Subcutaneous adipose tissue (tissue), 4 donors: ENCODE results near the gene KCNK2. TPM values are rescaled to one million over a fixed set of nuclear protein-coding genes. Genes with fewer than 3 reads are reported as not detected.

ENCODE experiments used
- CTCF ChIP-seq: fragments of 450-650 bp; IDR thresholded peaks from one replicate; pipeline ENCODE4 v1.5.1; 2016; ENCODE audit warnings: low read depth, mild to moderate bottlenecking, control low read depth, antibody characterized with exemption, moderate library complexity
- total RNA-seq, 4 donors: library from RNA; depleted of rRNA; stranded (reverse); fragments of >200 nt; gene quantifications; one replicate each; pipeline ENCODE4 v1.1.0, GENCODE V29; 2016

Gene KCNK2
- total RNA-seq, 4 donors from 2014 or later, result 0.33 to 2.9 (median 1.5) TPM

GRCh38 chr1:215132156-215132555 is 49.6 kb downstream of the KCNK2 start:
- no peak for TF ChIP-seq CTCF

GRCh38 chr1:215133532-215133931 is 51.0 kb downstream of the KCNK2 start:
- no peak for TF ChIP-seq CTCF

- TF ChIP-seq CTCF, result no peak
These were observed 55.4 kb downstream of the KCNK2 start for GRCh38 chr1:215137985-215138384.

- TF ChIP-seq CTCF, result no peak
These were observed 57.6 kb downstream of the KCNK2 start for GRCh38 chr1:215140135-215140534.

- TF ChIP-seq CTCF, result no peak
These were observed 58.9 kb downstream of the KCNK2 start for GRCh38 chr1:215141460-215141859.

GRCh38 chr1:215143497-215143896 is 61.0 kb downstream of the KCNK2 start:
- TF ChIP-seq CTCF, result no peak

- no peak for TF ChIP-seq CTCF
These were observed 63.9 kb downstream of the KCNK2 start for GRCh38 chr1:215146240-215146975.
